Measurements from ENCODE around the gene RALY.

RALY gene

DNA sequence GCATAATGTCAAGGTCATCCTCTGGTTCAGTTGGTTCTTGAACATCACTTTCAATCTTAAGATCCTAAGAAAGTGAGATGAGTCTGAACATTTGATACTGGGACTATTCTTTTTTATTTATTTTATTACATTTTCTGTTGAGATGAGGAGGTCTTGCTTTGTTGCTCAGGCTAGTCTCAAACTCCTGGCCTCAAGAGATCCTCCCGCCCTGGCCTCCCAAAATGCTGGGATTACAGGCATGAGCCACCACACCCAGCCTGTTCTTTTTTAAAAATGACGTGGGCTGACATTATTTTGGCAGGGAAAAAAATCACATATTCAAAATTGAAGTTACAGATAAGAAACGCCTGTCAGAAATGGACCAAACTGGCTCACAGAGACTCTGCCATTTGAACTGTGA lies 104.9 kb downstream of the RALY start:
- H3K27ac ChIP-seq, result no peak overlapping the region
- DNase-seq (ENCODE audit: low read depth, low spot score), result no peak

DNA sequence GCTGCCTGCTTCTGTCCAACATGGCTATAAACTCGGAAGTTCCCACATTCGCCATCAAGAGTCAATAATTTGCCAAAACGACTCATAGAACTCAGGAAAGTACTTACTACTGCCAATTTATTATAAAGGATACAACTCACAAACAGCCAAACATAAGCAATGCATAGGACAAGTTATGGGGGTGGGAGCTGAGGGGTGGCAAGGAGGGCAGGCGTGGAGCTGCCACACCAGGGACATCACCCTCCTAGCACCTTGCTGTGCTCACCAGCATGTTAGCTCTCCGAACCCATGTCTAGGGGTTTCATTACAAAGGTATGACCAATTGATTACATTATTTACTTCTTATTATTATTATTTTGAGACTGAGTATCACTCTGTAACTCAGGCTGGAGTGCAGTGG lies 106.0 kb downstream of the RALY start:
- H3K27ac ChIP-seq, result no peak overlapping the region
- DNase-seq (ENCODE audit: low read depth, low spot score), result no peak

- no peak overlapping the region for H3K27ac ChIP-seq
- no peak for DNase-seq (ENCODE audit: low read depth, low spot score)
These were observed 106.9 kb downstream of the RALY start for GRCh38 chr20:34100576-34100975.

DNA sequence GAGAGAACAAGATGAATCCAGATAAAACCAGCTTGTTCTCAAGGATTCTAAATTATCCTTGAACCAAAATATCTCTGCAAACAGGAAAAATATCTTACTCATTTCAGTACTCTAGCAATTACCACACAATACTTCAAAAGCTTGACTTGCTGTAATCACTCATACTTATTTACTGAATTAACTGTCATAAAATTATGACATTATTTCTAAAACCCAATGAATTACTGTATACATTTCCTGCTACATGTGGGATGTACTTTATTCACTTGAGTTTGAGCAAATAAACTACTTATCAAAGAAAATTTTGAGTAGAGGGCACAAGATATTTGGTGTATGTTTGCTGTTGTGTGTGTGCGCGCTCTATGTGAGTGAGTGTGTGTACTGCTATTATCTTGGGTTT lies 108.6 kb downstream of the RALY start:
- no peak for DNase-seq (ENCODE audit: low read depth, low spot score)
- H3K27ac ChIP-seq, result no peak overlapping the region

GRCh38 chr20:34104059-34104458 lies 110.3 kb downstream of the RALY start:
- H3K27ac ChIP-seq, result no peak overlapping the region
- DNase-seq (ENCODE audit: low read depth, low spot score), result no peak

- no peak overlapping the region for H3K27ac ChIP-seq
- DNase-seq (ENCODE audit: low read depth, low spot score), result no peak
These were observed 112.4 kb downstream of the RALY start for GRCh38 chr20:34105978-34106675.

DNA sequence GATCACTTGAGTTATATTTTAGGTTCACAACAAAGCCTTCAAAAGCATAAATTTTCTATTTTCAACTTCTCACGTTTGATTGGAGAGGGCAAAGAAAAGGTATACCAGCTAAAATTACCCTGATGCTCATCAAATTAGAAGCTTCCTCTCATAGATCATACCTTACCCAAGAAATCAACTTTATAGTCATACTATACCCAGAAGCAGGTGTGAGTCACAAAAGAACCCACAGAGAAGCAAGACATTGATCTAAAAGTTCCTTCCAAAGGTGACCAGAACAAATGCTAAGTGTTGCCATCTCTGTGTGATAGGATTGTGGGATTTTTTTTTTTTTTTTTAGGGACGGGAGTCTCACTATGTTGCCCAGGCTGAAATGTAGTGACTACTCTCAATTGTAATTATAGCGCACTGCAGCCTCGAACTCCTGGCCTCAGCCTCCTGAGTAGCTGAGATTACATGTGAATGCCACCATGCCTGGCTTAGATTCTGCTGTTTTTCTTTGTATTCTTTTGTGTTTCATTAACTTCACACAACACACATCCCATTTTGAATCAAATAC lies 115.0 kb downstream of the RALY start:
- no peak overlapping the region for H3K27ac ChIP-seq
- DNase-seq (ENCODE audit: low read depth, low spot score), result no peak

DNA sequence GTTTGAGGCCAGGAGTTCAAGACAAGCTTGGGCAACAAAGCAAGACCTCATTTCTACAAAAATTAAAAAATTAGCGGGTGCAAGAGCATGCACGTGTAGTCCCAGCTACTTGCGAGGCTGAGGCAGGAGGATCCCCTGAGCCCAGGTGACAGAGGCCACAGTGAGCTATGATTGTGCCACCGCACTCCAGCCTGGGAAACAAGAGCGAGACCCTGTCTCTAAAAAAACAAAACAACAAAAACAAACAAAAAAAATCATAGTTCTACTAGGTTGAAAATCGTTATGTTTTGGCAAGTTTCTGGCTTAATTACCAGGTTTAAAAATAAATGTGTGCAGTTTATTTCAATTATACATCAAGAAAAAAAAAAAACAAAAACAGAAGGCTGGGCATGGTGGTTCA lies 115.7 kb downstream of the RALY start:
- DNase-seq (ENCODE audit: low read depth, low spot score), result no peak

GRCh38 chr20:34110025-34110744 lies 116.5 kb downstream of the RALY start:
- H3K27ac ChIP-seq, result peak overlapping the region; percentile 95
- no peak for DNase-seq (ENCODE audit: low read depth, low spot score)

More for the DNA sequence above, 115.7 kb downstream of the RALY start:
- no peak overlapping the region for H3K27ac ChIP-seq

DNA sequence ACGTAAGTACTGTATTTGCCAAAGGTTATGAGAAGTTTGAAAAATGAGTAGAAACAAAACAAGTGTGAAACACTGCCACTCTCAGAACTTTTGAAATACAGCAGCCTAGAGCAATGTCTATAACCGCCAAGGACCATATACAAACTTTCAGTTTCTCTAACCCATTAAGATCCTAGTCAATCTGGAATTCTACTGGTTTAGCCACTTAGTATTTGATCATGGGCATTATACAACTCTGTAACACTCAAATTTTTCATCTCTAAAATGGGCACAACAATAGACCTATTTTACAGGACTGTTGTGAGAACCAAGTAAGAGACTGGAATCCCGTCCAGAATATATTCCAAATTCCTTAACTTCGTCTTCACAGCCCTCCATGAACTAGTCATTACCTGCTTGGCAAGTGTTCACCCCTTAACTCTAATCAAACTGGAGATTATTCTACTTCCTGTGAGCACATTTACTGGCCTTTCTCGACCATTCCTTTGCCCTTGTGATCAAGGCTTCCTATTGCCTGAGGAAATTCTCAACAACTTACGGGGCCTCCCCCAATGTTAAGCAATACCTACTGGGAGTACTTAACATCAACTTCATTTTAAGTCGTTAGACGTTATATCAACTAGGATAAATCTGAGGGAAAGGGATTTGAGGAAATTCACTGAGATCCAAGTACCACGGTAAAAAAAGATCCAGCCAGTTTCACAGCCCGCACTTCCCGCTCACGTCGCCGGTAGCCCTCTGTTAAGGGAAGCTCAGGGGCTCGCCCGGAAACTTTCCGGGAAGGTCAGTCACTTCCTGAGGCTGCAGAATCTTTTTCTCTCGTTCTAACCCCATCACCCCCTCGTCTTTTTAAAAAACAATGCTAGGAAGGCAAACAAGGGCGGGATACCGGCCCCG lies 117.3 kb downstream of the RALY start:
- DNase-seq (ENCODE audit: low read depth, low spot score), result no peak
- H3K27ac ChIP-seq, result peak overlapping the region; percentile 95

- peak within 1 kb of the TSS; percentile 95 for H3K27ac ChIP-seq
- peak; percentile 95 for DNase-seq (ENCODE audit: low read depth, low spot score)
These were observed 118.2 kb downstream of the RALY start, which contains the start of gene EIF2S2 for GRCh38 chr20:34111702-34112599. Gene EIF2S2 (minus strand): TSS chr20:34112243. CDS start chr20:34112110, 133 bp downstream.

DNA sequence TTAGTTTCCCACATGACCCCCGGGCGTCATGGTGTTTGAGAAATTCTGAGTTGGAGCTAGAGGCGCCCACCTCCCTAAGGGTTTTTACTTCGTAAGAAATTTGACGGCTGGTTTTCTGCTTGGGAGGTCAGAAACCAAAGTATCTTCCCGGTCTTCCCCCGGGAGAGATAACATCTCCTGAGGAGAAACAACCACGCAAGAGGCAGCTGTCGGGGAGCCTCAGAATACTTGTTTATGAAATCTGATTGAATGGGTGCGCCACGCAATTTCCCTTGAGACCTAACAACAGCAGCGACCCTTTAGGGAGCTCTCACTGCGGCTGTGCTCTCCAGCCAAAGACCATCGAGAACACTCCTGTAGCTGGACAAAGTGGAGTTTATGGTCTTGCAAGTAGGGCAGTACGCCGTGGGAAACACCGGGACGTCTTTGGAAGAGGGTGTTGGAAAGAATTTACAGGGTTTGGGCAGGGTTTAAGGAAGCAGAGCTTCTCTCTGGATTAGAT lies 118.9 kb downstream of the RALY start:
- H3K27ac ChIP-seq, result peak overlapping the region; percentile 95
- DNase-seq (ENCODE audit: low read depth, low spot score), result no peak

DNA sequence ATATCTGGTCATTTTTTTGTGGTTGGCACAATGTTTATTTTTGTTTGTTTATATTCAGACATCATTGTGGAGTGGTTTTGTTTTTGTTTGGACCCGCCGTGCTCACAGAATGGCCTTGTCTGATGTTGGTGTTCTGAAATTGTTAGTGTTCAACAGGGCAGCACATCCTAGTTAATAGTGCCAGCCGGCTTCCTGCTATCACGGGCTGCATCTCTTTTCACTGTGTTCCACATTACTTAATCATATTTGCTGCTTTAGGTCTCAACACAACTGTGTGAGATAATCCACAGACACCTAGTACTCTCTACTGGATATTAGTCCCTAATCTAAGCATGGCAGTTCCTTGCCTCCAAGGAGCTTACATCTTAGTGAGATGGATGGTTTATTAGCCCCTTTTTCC lies 121.1 kb downstream of the RALY start:
- no peak for DNase-seq (ENCODE audit: low read depth, low spot score)
- no peak overlapping the region for H3K27ac ChIP-seq

DNA sequence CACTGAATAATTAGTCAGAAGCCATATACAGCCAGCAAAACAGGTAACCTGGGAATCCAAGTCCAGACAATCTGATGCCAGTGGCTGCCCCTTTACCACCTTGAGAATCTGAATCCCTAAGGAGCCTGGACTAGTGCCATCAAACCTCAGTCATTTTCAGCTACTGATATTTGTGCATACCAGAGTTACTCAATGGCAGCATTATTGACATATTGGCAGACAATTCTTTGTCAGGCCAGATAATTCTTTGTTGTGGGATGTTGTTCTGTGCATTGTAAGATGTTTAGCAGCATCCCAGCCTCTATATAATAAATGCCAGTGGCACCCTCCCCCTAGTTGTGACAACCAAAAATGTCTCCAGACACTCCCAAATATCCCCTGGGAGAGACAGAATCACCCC lies 121.5 kb downstream of the RALY start:
- no peak for DNase-seq (ENCODE audit: low read depth, low spot score)
- no peak overlapping the region for H3K27ac ChIP-seq

DNA sequence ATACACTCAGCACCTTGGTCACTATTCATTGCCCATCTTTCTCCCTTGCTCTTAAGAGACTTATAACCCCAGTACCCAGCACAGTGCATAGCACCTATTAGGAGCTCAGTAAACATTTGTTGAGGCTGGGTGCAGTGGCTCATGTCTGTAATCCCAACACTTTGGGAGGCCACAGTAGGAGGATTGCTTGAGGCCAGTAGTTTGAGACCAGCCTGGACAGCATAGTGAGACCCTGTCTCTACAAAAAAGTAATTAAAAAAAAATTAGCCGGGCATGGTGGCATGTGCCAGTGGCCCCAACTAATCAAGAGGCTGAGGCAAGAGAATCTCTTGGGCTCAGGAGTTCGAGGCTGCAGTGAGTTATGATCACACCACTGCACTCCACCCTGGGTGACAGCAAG lies 126.5 kb downstream of the RALY start:
- no peak overlapping the region for H3K27ac ChIP-seq
- DNase-seq (ENCODE audit: low read depth, low spot score), result no peak

GRCh38 chr20:34122274-34122980 lies 128.7 kb downstream of the RALY start:
- H3K27ac ChIP-seq, result no peak overlapping the region
- no peak for DNase-seq (ENCODE audit: low read depth, low spot score)

- no peak overlapping the region for H3K27ac ChIP-seq
- no peak for DNase-seq (ENCODE audit: low read depth, low spot score)
These were observed 129.6 kb downstream of the RALY start for GRCh38 chr20:34123309-34123708.

DNA sequence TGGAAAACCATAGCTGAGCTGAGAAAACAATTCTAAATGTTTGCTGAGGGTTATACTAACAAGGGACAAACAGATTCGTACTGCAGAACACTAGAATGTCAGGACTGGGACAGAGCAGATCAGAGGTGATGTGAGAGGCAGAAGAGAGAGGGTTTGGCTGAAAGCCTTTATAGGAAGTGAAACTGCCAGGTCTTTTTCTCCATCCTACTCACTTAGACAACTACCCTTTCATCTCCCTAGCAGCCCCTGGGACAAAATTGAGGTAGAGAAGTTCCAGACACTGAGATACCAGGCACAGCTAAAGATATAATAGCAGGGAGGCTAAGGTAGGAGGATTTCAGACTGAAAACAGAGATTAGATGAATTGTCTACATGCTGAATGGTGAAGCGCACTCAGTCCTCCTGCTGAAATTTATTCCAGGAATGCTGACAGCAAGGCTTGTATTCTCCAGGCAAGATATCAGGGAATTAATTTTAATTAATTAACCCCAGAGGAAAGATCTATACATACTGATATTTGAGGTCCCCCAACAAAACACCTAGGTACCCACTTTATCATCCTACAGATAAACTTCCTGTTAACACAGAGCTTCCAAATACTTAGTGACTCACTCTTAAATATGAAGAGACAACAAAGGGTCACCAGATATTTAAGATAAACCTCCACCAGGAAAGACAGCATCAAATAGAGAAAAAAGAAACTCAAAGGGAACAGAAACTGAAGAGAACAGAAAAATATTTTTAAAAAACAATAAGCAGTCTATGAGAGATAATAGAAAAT lies 130.9 kb downstream of the RALY start:
- no peak overlapping the region for H3K27ac ChIP-seq
- DNase-seq (ENCODE audit: low read depth, low spot score), result no peak
